K562 (cell line): ENCODE data around the gene SMOC2. TPM values are rescaled to one million over a fixed set of nuclear protein-coding genes. Genes with fewer than 3 reads are reported as not detected.

Experiments
- ATAC-seq: fragments of 200-7000 bp; cut with Tn5 transposase; 3 replicates; pipeline ENCODE4 v1.9.1; 2020; ENCODE audit warnings: moderate library complexity
- BruUV-seq: library from RNA; stranded (reverse); fragments of 400-500 nt; replicated peaks from 2 replicates; lab custom pipeline; 2021; lab: Mats Ljungman, UMichigan
- CTCF ChIA-PET: fragments of 300-600 bp; formaldehyde crosslinking; extraction: SDS; loops from one replicate; lab custom pipeline; 2021; ENCODE audit warnings: low intra/inter-chr PET ratio; lab: Yijun Ruan, JAX
- POLR2A ChIA-PET: fragments of 300-600, 350-650 bp; sonication (Branson Sonifier 250); formaldehyde crosslinking; extraction: SDS; loops from one replicate; lab custom pipeline; 2021; ENCODE audit warnings: antibody characterized with exemption, inconsistent platforms; lab: Yijun Ruan, JAX
- DNase-seq, 4 experiments: peaks; one replicate each; pipeline versions ENCODE4 v3.0.0 to v3.0.0-alpha.2; 2011 to 2018; ENCODE audit warnings: low spot score in 3 of 4, mixed read lengths in 3 of 4; ENCODE audit errors: extremely low read depth in 1 of 4
- FAIRE-seq: peaks from 2 replicates; lab custom pipeline; 2011; peaks lifted over from hg19 to GRCh38; lab: Jason Lieb, UNC
- H2AFZ ChIP-seq: 2 replicates; pipeline ENCODE4 v1.6.0; 2011; ENCODE audit warnings: low read depth, low read length, control low read depth, inconsistent platforms
- H3K27ac ChIP-seq: fragments of 200-600 bp; 3 replicates; pipeline ENCODE4 v1.8.0; 2011; ENCODE audit warnings: low read depth, mild to moderate bottlenecking, control low read depth, inconsistent platforms, low read length, moderate library complexity, mixed read lengths; ENCODE audit errors: extremely low read depth
- H3K27me3 ChIP-seq, 2 experiments: fragments of 300-600 bp in 1 of 2; 2 replicates in 1 of 2; 3 replicates in 1 of 2; pipeline versions ENCODE4 v1.6.0 to v1.8.0; 2011; ENCODE audit warnings: inconsistent platforms in 2 of 2, low read length in 2 of 2, mild to moderate bottlenecking in 1 of 2, mixed read lengths in 1 of 2, moderate library complexity in 1 of 2; ENCODE audit not compliant: control insufficient read depth in 2 of 2, insufficient read depth in 2 of 2
- H3K36me3 ChIP-seq: fragments of 300-600 bp; 3 replicates; pipeline ENCODE4 v1.8.0; 2011; ENCODE audit warnings: mild to moderate bottlenecking, low read length, inconsistent platforms; ENCODE audit not compliant: control insufficient read depth, insufficient read depth
- H3K4me1 ChIP-seq, 2 experiments: fragments of 200-600 bp in 1 of 2; replicated peaks in 1 of 2; 2 replicates in 1 of 2; 3 replicates in 1 of 2; pipeline versions ENCODE4 v1.5.1 to v1.8.0; 2011; ENCODE audit warnings: inconsistent platforms in 2 of 2, low read length in 2 of 2, mild to moderate bottlenecking in 1 of 2, mixed read lengths in 1 of 2, moderate library complexity in 1 of 2; ENCODE audit not compliant: control insufficient read depth in 2 of 2, insufficient read depth in 2 of 2
- H3K4me2 ChIP-seq: 2 replicates; pipeline ENCODE4 v1.6.1; 2011; ENCODE audit warnings: low read length, control low read depth, inconsistent platforms, mixed read lengths; ENCODE audit not compliant: insufficient read depth
- H3K4me3 ChIP-seq: fragments of 200-600 bp; sonication (generic), shearing (Covaris generic); 2 replicates; pipeline ENCODE4 v1.5.1; 2016; ENCODE audit warnings: control low read depth, inconsistent platforms
- H3K79me2 ChIP-seq: fragments of 200-600 bp; 3 replicates; pipeline ENCODE4 v1.8.0; 2011; ENCODE audit warnings: low read length, inconsistent platforms; ENCODE audit not compliant: control insufficient read depth, insufficient read depth
- H3K9ac ChIP-seq, 2 experiments: 2 replicates each; pipeline versions ENCODE4 v1.6.0 to v1.6.1; 2011; ENCODE audit warnings: low read depth in 2 of 2, low read length in 2 of 2, control low read depth in 1 of 2, inconsistent platforms in 1 of 2, mild to moderate bottlenecking in 1 of 2, mixed read lengths in 1 of 2; ENCODE audit not compliant: insufficient read depth in 1 of 2
- H3K9me1 ChIP-seq: one replicate; pipeline ENCODE4 v1.6.0; 2011; ENCODE audit warnings: inconsistent platforms, mild to moderate bottlenecking, low read length, moderate library complexity; ENCODE audit not compliant: control insufficient read depth, insufficient read depth
- H3K9me3 ChIP-seq: replicated peaks from 2 replicates; pipeline ENCODE4 v1.5.1; 2011; ENCODE audit warnings: low read depth, low read length, inconsistent platforms; ENCODE audit not compliant: control insufficient read depth, insufficient read depth
- H4K20me1 ChIP-seq: replicated peaks from 2 replicates; pipeline ENCODE4 v1.6.1; 2011; ENCODE audit warnings: low read length, inconsistent platforms, mixed read lengths; ENCODE audit not compliant: control insufficient read depth, insufficient read depth
- CREB3L1 ChIP-seq: fragments of 450-650 bp; IDR thresholded peaks from 2 replicates; pipeline ENCODE4 v1.6.1; 2014; ENCODE audit warnings: low read depth, mild to moderate bottlenecking, moderate library complexity, borderline replicate concordance
- HIVEP1 ChIP-seq: fragments of 250-450 bp; sonication (Bioruptor Pico); IDR thresholded peaks from 2 replicates; pipeline ENCODE4 v1.4.0; 2020; ENCODE audit warnings: mild to moderate bottlenecking
- PTRF ChIP-seq: fragments of 450-650 bp; IDR thresholded peaks from 2 replicates; pipeline ENCODE4 v1.6.1; 2016; ENCODE audit warnings: mild to moderate bottlenecking, missing genetic modification characterization, missing compliant biosample characterization
- TCF7 ChIP-seq: sonication (generic); IDR thresholded peaks from 2 replicates; pipeline ENCODE4 v1.6.1; 2016; ENCODE audit warnings: antibody characterized with exemption, borderline replicate concordance
- USF2 ChIP-seq: sonication (generic); formaldehyde crosslinking; IDR thresholded peaks from 2 replicates; pipeline ENCODE4 v1.5.0; 2020; ENCODE audit warnings: missing genetic modification reagents
- WGBS: fragments of 100-300 bp; shearing (Covaris generic); methylation state at CpG from one replicate; pipeline ENCODE4 v1.1.6; 2016; ENCODE audit warnings: low coverage, mixed read lengths; ENCODE audit not compliant: insufficient coverage; ENCODE audit errors: missing lambda C conversion rate; 5-methylcytosine and 5-hydroxymethylcytosine counted together
- in situ Hi-C: fragments of 300-500 bp; cut with MboI; formaldehyde crosslinking; loops from 4 replicates; pipeline ENCODE4 v1.15.0; 2018; ENCODE audit warnings: inconsistent platforms, mixed read lengths
- intact Hi-C: fragments of 100-400 bp; cut with micrococcal nuclease; formaldehyde crosslinking; loops from 2 replicates; pipeline ENCODE4 v1.14.2; 2022
- polyA plus RNA-seq, 8 experiments: library from polyadenylated mRNA; depleted of rRNA in 4 of 8; stranded (reverse) in 5 of 8; unstranded in 3 of 8; fragments of >200 nt; fragmentation: Nextera tagmentation in 2 of 8; fragmentation: Illumina TruSeq in 1 of 8; extraction: Ambion mirVana in 2 of 8; extraction: Trizol in 1 of 8; gene quantifications; 2 replicates each; pipeline versions ENCODE4 v1.2.1 to v1.2.3, GENCODE V29; 2011 to 2014; ENCODE audit warnings: inconsistent platforms in 1 of 8, missing spikeins in 1 of 8
- total RNA-seq, 7 experiments: library from RNA; depleted of rRNA in 6 of 7; stranded (reverse); fragments of >200 nt in 6 of 7; fragmentation: Illumina TruSeq in 2 of 7; extraction: Trizol in 2 of 7; gene quantifications; 2 replicates each; pipeline versions ENCODE4 v1.2.1 to v1.2.3, GENCODE V29; 2011 to 2021; ENCODE audit warnings: low replicate concordance in 1 of 7

Gene SMOC2
- total and polyA plus RNA-seq, 9 of the 15 experiments (the other 6 are each of a cell fraction or from before 2014, with no cell fraction given) = 0.45 to 2.3 (median 1.1) TPM

- in situ Hi-C loops = no loop called here
- FAIRE-seq = no peak
- WGBS = 3% methylated on average over 11 of the region's 11 CpGs
These were observed 242.6 kb downstream of the SMOC2 start for GRCh38 chr6:168683621-168684020.

More at GRCh38 chr6:168683621-168684020, 242.6 kb downstream of the SMOC2 start:
- DNase-seq (no peak), ATAC-seq (no peak)
- H3K27ac ChIP-seq = no peak overlapping the region
- no peak overlapping the region for H3K4me3 ChIP-seq
- no peak overlapping the region for H2AFZ ChIP-seq
- peaks cover 26 to 54% of the 10 kb centered on the region in 2 experiments; a peak in 3 of 5 replicates for H3K27me3 ChIP-seq
- H3K79me2 ChIP-seq = no peaks in the 10 kb centered on the region
- ChIA-PET CTCF (no interaction called here), POLR2A (interaction anchor here (0.6 to 1.0 kb wide), 3 partner anchors 10 to 21 kb away, joined by 3 to 5 read pairs (median 4); no protein-coding TSS in a partner anchor)
- H3K9me1 ChIP-seq = no peaks in the 10 kb centered on the region
- peaks cover 0 to 2% of the 10 kb centered on the region in 2 experiments; a peak in 1 of 5 replicates for H3K4me1 ChIP-seq
- no peaks in the 10 kb centered on the region for H3K36me3 ChIP-seq
- 0 out of 2 replicates have a peak, but pooled peaks cover 3% of the 10 kb centered on the region for H4K20me1 ChIP-seq
- H3K9me3 ChIP-seq = no peaks in the 10 kb centered on the region
- intact Hi-C loops = no loop called here
- H3K4me2 ChIP-seq = no peak overlapping the region
- no peak overlapping the region for H3K9ac ChIP-seq
- no TSS peak for BruUV-seq
- TF ChIP-seq CREB3L1 = no peak
- TF ChIP-seq HIVEP1 = no peak
- no peak for TF ChIP-seq TCF7
- TF ChIP-seq PTRF = no peak
- TF ChIP-seq USF2 = no peak
